GM19455 (cell line): ENCODE data around the gene RPTOR.
"Not testable (repeated sequence)": the region's sequence is repeated elsewhere in the genome, so short reads cannot be mapped to it uniquely, and the experiment has no call there.

Experiments used
- ATAC-seq: cut with Tn5 transposase; IDR thresholded peaks from one replicate; pipeline ENCODE4 v1.9.1; 2021; ENCODE audit not compliant: unreplicated experiment

The RPTOR gene

DNA sequence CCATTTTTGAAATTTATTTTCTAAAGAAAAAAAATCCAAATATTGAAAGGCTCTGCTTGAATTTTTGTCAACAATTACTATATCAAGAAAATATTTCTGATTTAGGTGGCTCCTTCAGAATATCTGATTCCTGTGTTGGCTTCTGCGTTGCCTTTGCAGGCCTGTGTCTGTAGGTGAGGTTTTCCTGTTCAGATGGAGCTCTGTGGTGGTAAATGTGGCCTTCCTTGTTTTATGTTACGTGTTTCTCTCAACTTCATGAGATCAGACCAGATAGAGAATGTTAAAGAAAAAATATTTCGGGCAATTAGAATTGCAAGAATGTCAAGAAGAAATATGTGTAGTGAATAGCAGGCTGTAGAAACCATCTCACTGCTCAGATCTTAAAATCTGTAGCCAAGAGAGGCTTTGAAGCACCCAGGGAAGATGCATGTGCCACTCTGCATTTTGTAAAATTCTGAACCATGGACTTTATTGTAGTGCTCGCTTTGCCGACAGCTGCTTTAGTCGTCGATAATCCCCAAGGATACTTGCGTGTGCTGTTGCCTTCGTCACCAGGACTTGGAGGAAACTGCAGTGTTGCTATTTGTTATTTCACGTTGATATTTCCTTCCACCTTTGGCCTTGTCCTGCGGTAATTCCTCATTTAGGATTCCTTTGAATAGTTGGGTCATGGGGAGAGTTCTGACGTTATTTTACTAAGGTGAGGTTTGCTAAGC is 69.9 kb downstream of the RPTOR start:
- ATAC-seq, result no peak

DNA sequence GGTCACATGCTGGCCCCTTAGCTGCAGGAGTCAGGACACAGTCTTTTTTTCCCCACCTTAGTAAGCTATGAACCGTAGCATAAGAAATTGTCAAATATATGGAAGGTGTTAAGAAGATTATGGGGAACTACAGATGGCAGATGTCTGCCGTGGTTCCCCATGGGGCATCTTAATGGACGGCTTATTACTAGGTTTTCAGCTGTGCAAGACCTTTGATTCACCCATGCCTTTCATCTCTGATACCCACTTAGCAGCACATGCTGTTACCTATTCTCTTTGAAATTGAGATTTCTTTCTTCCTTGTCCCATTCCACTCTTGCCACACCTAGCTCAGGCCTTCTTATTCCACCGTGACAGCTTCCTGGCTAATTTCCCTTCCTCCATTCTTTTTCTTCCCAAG is 70.7 kb downstream of the RPTOR start:
- ATAC-seq, result no peak

DNA sequence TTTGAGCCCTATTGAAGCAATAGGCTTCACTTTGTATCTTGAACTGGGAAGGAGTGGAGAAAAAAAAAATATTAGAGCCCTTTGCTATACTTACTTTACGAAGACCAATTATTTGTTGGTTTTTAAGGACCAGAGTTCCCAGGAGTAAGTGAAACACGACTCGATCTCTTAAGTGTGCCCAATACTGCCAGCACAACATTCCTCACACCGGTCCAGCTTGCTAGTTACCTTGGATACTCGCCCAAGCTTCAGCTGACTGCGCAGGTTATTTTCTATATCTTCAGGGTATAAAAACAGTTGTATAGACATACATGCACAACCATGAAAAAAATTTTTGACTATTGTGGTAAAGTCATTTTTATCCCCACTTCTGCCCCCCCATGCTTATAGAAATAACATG is 72.1 kb downstream of the RPTOR start:
- ATAC-seq, result no peak

GRCh38 chr17:80618304-80618703 is 73.7 kb downstream of the RPTOR start:
- ATAC-seq, result no peak

DNA sequence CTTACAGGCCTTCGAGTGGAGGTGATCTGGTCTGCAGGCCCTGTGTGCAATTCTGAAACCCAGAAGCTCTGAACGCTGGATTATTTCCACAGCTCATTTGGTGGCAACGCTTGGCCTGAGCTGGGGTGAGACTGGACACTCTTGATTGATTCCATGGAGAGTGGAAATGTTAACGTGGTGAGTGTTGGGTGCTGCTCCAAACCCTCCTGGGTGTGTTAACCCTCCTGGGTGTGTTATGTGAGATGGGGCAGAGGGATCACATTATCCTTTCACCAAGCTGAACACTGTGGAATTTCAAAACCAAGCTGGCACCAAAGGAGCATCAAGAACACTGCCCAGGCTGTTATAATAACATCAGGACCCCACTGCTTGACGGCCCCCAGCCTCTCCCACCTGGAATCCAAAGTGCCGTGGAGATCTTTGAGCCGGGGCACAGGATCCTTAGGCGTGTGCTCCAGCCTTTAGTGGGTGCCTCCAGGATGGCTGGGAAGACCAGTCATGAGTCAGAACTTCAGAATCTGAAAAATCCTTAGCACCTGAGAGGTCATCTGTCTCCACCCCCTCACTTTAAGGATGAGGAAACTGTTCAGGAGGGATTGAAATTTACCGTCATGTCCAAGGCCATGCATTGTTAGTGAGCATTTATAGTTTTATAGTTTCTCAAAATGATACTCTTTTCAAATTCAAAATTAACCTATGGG is 75.0 kb downstream of the RPTOR start:
- ATAC-seq, result no peak

GRCh38 chr17:80621335-80621996 is 76.8 kb downstream of the RPTOR start:
- ATAC-seq, result no peak

DNA sequence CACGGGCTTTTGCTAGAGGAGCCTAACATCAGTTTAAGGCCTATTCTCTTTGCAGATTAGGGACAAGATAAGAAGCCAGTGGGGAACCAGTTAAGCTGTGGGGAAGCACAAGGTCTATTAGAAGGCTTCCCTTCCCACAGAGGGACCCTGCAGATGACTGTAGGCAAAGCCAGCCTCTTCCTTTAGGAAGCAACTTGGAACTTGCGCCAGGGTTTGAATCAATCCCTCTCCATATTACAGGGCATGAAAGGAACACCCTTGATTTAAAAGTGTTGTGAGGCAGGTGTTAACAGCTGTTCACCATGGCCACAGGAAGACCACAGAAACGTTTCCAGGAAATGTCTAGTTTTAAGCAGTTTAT is 77.3 kb downstream of the RPTOR start:
- ATAC-seq, result no peak

DNA sequence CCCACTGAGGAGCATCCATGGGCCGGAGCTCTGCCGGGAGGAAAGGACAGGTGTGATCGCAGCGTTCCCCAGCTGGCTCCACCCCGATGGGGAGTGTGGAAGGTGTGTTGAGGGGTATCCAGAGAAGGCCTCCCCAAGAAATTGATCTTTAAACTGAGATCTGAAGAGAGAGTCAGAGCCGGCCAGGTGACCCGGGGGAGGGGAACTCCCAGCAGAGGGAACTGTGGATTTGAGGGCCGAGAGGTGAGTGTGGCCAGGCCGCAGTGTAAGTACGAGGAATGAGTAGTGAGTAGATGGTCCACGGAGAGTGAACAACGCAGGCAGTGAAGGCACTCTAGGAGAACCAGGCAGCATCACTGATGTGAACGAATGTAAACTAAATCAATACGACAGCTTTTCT is 80.2 kb downstream of the RPTOR start:
- ATAC-seq, result no peak

GRCh38 chr17:80625627-80626026 is 81.0 kb downstream of the RPTOR start:
- no peak for ATAC-seq

DNA sequence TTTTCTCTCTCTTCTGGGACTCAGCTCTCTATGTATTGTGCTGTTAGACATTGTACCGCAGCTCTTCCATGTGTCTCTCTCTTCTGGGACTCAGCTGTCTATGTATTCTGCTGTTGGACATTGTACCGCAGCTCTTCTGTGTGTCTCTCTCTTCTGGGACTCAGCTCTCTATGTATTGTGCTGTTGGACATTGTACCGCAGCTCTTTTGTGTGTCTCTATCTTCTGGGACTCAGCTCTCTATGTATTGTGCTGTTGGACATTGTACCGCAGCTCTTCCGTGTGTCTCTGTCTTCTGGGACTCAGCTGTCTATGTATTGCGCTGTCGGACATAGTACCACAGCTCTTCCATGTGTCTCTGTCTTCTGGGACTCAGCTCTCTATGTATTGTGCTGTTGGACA is 84.2 kb downstream of the RPTOR start:
- not testable (repeated sequence) for ATAC-seq

GRCh38 chr17:80629298-80630028 is 84.8 kb downstream of the RPTOR start:
- ATAC-seq, result no peak

DNA sequence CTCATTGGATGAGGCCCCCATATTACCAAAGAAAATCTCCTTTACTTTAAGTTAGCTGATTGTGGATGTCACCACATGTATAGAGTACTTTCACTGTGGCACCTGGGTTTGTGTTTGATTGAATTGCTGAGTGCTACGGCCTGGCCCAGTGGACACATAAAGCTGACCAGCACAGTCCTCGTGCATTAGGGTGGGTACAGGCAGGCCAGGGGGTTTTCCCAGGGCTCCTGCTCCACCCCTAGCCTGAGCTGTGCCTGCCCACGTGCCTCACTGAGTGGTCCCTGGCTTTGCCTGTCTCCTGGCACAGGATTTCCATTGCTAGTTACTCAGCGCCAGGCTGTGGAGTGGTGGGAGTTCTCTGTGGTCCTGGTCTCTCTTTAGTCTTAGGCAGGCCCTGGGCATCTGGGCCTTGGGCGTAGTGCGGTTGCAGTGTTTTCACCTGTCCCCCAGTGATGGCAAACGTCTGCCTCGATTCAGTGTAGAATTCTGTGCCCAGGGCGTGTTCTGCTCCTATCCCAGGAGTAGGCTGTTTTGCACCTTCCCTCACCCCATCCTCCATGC is 86.0 kb downstream of the RPTOR start:
- ATAC-seq, result no peak

DNA sequence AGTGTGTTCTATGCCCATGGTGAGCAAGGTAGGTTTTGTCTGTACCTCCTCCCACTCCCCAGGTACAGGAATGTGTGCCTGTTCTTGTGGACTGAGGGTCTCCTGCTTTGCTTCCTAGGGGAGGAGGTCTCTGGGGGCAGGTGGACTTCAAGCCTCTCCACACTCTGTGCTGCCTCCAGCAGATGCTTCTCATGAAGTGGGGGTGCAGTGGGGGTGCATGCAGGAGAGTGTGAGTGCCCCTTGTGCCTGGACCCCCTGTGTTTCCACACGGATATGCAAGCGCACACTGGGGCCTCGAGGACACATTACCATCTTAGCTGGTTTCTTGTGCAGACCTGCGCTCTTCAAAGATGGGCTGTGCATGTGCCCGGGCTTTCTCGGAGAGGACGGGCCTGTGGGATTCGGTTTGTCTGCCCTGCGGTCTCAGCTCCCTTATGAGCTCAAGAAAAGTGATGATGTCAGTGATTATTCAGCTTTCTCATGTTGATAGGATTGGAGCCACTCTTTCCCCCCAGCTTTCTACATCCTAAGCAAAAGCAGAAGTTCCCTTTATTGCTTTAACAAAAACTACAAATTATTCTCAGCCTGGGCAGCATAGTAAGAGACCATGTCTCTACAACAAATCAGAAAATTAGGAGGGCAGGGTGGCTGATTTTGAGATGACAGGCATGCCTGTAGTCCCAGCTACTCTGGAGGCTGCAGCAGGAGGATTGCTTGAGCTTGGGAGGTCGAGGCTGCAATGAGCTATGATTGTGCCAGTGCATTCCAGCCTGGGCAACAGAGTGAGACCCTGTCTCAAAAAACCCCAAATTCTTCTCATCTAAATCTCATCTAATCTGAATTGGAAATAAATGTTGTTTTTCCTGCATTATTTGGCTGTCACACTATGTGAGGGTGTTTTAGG is 86.8 kb downstream of the RPTOR start:
- ATAC-seq, result no peak

GRCh38 chr17:80632046-80632581 is 87.5 kb downstream of the RPTOR start:
- ATAC-seq, result no peak

DNA sequence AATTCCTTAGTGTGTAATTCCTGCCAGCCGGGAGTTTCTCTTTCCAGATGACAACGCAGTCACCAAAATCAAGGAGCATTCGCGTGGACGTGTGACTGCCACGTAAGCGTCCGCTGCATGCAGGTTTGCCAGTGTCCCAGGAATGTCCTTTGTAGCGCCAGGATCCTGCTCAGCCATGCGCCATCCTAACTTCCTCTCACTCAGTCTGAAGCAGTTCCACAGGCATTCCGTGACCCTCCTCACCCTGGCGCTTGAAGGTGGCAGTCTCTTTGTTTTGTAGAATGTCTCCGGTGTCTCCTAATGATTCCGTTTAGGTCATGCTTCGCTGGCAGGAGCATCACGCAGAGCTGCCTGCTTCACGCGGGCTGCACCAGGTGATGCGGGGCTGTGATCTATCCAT is 88.6 kb downstream of the RPTOR start:
- no peak for ATAC-seq

DNA sequence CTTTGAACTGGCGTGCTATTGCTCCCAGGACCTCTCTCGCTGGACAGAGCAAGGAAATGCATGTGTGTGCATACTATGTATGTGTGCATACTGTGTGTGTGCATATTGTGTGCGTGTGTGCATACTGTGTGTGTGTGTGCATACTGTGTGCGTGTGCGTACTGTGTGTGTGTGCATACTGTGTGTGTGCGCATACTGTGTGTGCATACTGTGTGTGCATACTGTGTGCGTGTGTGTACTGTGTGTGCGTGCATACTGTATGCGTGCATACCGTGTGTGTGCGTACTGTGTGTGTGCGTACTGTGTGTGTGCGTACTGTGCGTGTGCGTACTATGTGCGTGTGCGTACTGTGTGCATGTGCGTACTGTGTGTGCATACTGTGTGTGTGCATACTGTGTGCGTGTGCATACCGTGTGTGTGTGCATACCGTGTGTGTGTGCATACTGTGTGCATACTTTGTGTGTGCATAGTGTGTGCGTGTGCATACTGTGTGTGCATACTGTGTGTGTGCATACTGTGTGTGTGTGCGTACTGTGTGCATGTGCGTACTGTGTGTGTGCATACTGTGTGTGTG is 89.4 kb downstream of the RPTOR start:
- ATAC-seq, result no peak

DNA sequence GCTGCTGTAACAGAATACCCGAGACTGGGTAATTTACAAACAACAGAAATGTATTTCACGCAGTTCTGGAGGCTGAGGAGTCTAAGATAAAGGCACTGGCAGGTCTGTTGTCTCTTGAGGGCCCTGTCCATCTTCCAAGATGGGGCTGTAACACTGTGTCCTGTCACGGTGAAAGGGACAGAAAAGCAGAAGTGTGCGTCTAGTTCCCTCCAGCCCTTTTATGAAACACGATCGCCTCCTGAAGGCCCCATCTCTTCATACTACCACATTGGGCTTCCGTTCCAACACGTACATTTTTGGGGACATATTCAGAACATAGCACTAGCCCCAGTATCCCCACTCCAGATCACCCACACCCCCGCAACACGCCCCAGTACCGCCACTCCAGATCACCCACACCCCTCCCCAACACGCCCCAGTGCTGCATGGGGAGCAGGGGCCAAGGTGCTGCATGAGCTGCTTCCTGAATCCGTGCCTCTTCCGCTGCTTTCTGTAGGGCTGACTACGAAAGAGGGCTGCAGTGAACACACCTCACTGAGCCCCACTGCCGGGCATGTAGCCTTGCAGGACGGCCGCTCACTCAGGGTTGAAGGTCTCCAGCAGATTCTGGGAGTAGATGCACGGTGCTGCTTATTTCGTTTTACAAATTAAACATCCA is 91.9 kb downstream of the RPTOR start:
- ATAC-seq, result no peak

DNA sequence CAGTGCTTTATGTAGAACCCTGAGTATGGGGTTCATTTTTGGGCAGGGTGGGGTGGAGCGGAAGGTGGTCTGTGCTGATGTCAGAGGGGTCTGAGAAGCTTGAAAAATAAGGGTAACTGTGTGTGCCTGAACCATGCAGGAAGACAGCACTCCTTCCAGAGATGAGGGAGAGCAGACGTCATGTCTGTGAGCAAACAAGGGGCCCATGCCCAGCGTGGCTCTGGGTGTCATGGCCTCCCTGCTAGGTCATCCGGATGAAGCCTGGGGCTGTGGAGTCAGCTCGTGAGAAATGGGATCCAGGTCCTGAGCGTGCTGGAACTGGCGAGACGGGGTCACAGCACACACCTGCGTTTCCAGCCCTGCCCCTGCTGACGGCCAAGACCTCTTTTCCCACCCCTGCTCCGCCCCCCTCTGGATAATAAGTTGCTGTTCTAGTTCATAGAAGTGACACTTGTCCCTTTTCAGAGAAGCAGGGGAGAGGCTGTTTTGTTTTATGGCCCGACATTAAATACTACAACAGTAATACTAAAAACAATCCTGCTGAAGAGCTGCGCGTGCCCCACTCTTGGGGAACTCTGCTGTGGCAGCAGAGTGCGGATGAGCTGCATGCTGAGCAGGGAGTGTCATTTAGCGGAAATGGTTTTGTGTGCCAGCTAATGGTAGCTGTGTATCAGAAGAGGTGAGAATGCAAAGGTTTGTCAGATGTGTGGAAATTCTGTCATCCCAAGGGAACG is 92.6 kb downstream of the RPTOR start:
- ATAC-seq, result no peak

GRCh38 chr17:80639658-80640057 is 95.0 kb downstream of the RPTOR start:
- ATAC-seq, result no peak
